GM12873 (cell line): ENCODE results near the gene RSPH4A.

Source experiments
- CTCF ChIP-seq: IDR thresholded peaks from 2 replicates; pipeline ENCODE4 v1.5.1; 2012; ENCODE audit warnings: low read depth, mild to moderate bottlenecking, moderate library complexity, low read length, control low read depth; ENCODE audit not compliant: insufficient read depth; ENCODE audit errors: missing control alignments

Gene RSPH4A

GRCh38 chr6:116663308-116663707 is 47.0 kb downstream of the RSPH4A start:
- TF ChIP-seq CTCF = no peak

- TF ChIP-seq CTCF = no peak
Measured at GRCh38 chr6:116665464-116665863, 49.2 kb downstream of the RSPH4A start.

GRCh38 chr6:116666869-116667268 is 50.6 kb downstream of the RSPH4A start:
- no peak for TF ChIP-seq CTCF

GRCh38 chr6:116667623-116668022 is 51.3 kb downstream of the RSPH4A start:
- TF ChIP-seq CTCF = no peak

GRCh38 chr6:116672306-116672705 is 56.0 kb downstream of the RSPH4A start:
- TF ChIP-seq CTCF = no peak

GRCh38 chr6:116676021-116676420 is 59.7 kb downstream of the RSPH4A start:
- no peak for TF ChIP-seq CTCF

- no peak for TF ChIP-seq CTCF
Measured at GRCh38 chr6:116680880-116681672, 64.8 kb downstream of the RSPH4A start, which contains the start of gene KPNA5. Gene KPNA5, plus strand, starts transcription at chr6:116681211. Its CDS starts 124 bp downstream, at chr6:116681335.

- TF ChIP-seq CTCF = no peak
Measured at GRCh38 chr6:116682334-116682712, 66.0 kb downstream of the RSPH4A start.
